B cell (primary cell): ENCODE measurements around the gene FBN1. TPM values are rescaled to one million over a fixed set of nuclear protein-coding genes. Genes with fewer than 3 reads are reported as not detected.

Experiments used
- ATAC-seq: fragments of 200-7000 bp; cut with Tn5 transposase; one replicate; pipeline ENCODE4 v1.10.0; 2021; ENCODE audit warnings: low read depth, mild to moderate bottlenecking, moderate number of reproducible peaks, moderate library complexity
- CTCF ChIA-PET: fragments of 350-600 bp; sonication (Branson Sonifier 250); formaldehyde crosslinking; loops from one replicate; lab custom pipeline; 2021; ENCODE audit warnings: antibody characterized with exemption, inconsistent platforms; lab: Charles Lee
- POLR2A ChIA-PET: fragments of 350-600 bp; sonication (Branson Sonifier 250); formaldehyde crosslinking; loops from one replicate; lab custom pipeline; 2021; ENCODE audit warnings: antibody characterized with exemption; lab: Charles Lee
- DNase-seq: peaks from one replicate; pipeline ENCODE4 v3.0.0; 2013
- H2AFZ ChIP-seq: 2 replicates; pipeline ENCODE4 v1.6.1; 2012; ENCODE audit warnings: mild to moderate bottlenecking, low read depth, low read length; ENCODE audit not compliant: insufficient read depth, poor library complexity, severe bottlenecking
- H3K27ac ChIP-seq, 2 donors: 1 replicate in 1 of 2; 2 replicates in 1 of 2; pipeline ENCODE4 v1.5.1; 2012 to 2013; ENCODE audit warnings: low read length in 2 of 2, mild to moderate bottlenecking in 2 of 2, moderate library complexity in 1 of 2
- H3K27me3 ChIP-seq, 4 experiments: fragments of 200-600 bp in 1 of 4; sonication (generic) in 1 of 4; replicated peaks in 1 of 4; 1 replicate in 2 of 4; 2 replicates in 2 of 4; pipeline versions ENCODE4 v1.6.1 to v1.7.0; 2013 to 2016; ENCODE audit warnings: low read length in 3 of 4, mild to moderate bottlenecking in 2 of 4, mixed read lengths in 1 of 4, moderate library complexity in 1 of 4; ENCODE audit not compliant: insufficient read depth in 4 of 4, control insufficient read depth in 3 of 4; ENCODE audit errors: control extremely low read depth in 1 of 4
- H3K36me3 ChIP-seq, 2 experiments: replicated peaks in 1 of 2; 1 replicate in 1 of 2; 2 replicates in 1 of 2; pipeline versions ENCODE4 v1.6.1 to v1.7.1; 2013; ENCODE audit warnings: low read length in 1 of 2; ENCODE audit not compliant: insufficient read depth in 2 of 2, control insufficient read depth in 1 of 2; ENCODE audit errors: control extremely low read depth in 1 of 2, extremely low read depth in 1 of 2
- H3K4me1 ChIP-seq, 2 donors: fragments of 200-600 bp in 1 of 2; sonication (generic) in 1 of 2; 1 replicate in 1 of 2; 2 replicates in 1 of 2; pipeline versions ENCODE4 v1.5.1 to v1.6.1; 2013 to 2017; ENCODE audit warnings: low read length in 2 of 2; ENCODE audit not compliant: control insufficient read depth in 2 of 2, insufficient read depth in 2 of 2
- H3K4me2 ChIP-seq: replicated peaks from 2 replicates; pipeline ENCODE3; 2012; ENCODE audit warnings: mild to moderate bottlenecking, low read depth, low read length; ENCODE audit not compliant: poor library complexity, severe bottlenecking
- H3K4me3 ChIP-seq, 5 experiments: fragments of 200-600 bp in 1 of 5; sonication (generic) in 1 of 5; 1 replicate in 3 of 5; 2 replicates in 2 of 5; pipeline versions ENCODE4 v1.5.1 to v1.7.0; 2011 to 2016; ENCODE audit warnings: low read length in 4 of 5, mild to moderate bottlenecking in 4 of 5, low read depth in 2 of 5, control low read depth in 1 of 5, moderate library complexity in 1 of 5; ENCODE audit not compliant: insufficient read depth in 1 of 5; ENCODE audit errors: control extremely low read depth in 1 of 5, extremely low read depth in 1 of 5
- H3K79me2 ChIP-seq: fragments of 200-600 bp; sonication (generic); one replicate; pipeline ENCODE4 v1.6.0; 2016; ENCODE audit warnings: low read length; ENCODE audit not compliant: control insufficient read depth, insufficient read depth
- H3K9ac ChIP-seq: fragments of 200-600 bp; sonication (generic); 2 replicates; pipeline ENCODE4 v1.6.1; 2017; ENCODE audit warnings: mild to moderate bottlenecking, low read length, moderate library complexity
- H3K9me3 ChIP-seq, 3 donors: one replicate each; pipeline versions ENCODE4 v1.6.1 to v1.7.1; 2013; ENCODE audit warnings: low read length in 2 of 3; ENCODE audit not compliant: control insufficient read depth in 2 of 3, insufficient read depth in 1 of 3; ENCODE audit errors: control extremely low read depth in 1 of 3
- H4K20me1 ChIP-seq: 2 replicates; pipeline ENCODE4 v1.6.0; 2012; ENCODE audit warnings: mild to moderate bottlenecking, low read length; ENCODE audit not compliant: insufficient read depth, control insufficient read depth, poor library complexity, severe bottlenecking
- H3K27ac Mint-ChIP-seq: one replicate; pipeline ENCODE4 v1.8.0; 2021; ENCODE audit warnings: mixed read lengths
- H3K27me3 Mint-ChIP-seq: one replicate; pipeline ENCODE4 v1.8.0; 2021; ENCODE audit warnings: mixed read lengths
- H3K4me1 Mint-ChIP-seq: one replicate; pipeline ENCODE4 v1.8.0; 2021; ENCODE audit warnings: mixed read lengths
- H3K4me3 Mint-ChIP-seq: one replicate; pipeline ENCODE4 v1.8.0; 2021; ENCODE audit warnings: mixed read lengths
- H3K9me3 Mint-ChIP-seq: one replicate; pipeline ENCODE4 v1.8.0; 2022; ENCODE audit warnings: mixed read lengths; ENCODE audit not compliant: insufficient read depth
- EZH2 ChIP-seq: IDR thresholded peaks from 2 replicates; pipeline ENCODE4 v1.6.1; 2012; ENCODE audit warnings: borderline replicate concordance, low read depth, mild to moderate bottlenecking, moderate library complexity, low read length; ENCODE audit not compliant: insufficient read depth, poor library complexity, severe bottlenecking
- WGBS: methylation state at CpG from one replicate; pipeline ENCODE4 v1.1.5; 2013; ENCODE audit warnings: missing lambda C conversion rate; ENCODE audit not compliant: insufficient coverage; 5-methylcytosine and 5-hydroxymethylcytosine counted together
- intact Hi-C: fragments of 100-400 bp; cut with micrococcal nuclease; formaldehyde crosslinking; loops from one replicate; pipeline ENCODE4 v1.10.0; 2022
- polyA plus RNA-seq: library from polyadenylated mRNA; depleted of rRNA; stranded (reverse); fragments of >200 nt; gene quantifications from 2 replicates; pipeline ENCODE4 v1.2.3, GENCODE V29; 2012
- total RNA-seq, 2 donors: library from RNA; stranded (reverse); fragments of 120-200 nt in 1 of 2; gene quantifications; 1 replicate in 1 of 2; 2 replicates in 1 of 2; pipeline versions ENCODE4 v1.2.3 to v1.2.4, GENCODE V29; 2013 to 2022
- TF ChIP-seq, protein P1 (sequence below): fragments of 200-600 bp; IDR thresholded peaks from one replicate; pipeline ENCODE4 v1.8.0; 2022; ENCODE audit warnings: antibody characterized with exemption, mild to moderate bottlenecking

The FBN1 gene
- total and polyA plus RNA-seq, 2 donors (not counting 1 experiment from before 2014, with no cell fraction given): 0.15 to 0.25 TPM

DNA sequence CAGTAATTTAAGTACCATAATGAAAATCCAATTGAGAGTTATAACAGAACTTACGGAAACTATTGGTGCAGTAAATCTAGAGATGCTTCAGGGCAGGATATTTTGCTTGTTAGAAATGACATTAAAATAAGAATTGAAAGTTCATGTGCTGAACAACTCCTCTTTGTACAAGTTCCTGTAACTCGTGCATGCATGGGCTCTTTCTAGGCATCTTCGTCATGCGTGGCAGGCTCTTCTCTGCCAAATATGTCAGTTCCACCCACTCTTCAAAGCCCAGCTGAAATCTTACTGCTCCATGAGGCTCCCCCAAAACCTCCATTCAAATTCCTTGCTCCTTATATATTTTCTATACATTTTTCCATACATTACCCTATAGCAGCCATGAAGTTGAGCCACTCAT lies 48.7 kb downstream of the FBN1 start:
- Histone ChIP-seq H3K36me3 (no peaks in the 10 kb centered on the region), H4K20me1 (no peaks in the 10 kb centered on the region), H3K4me3 (no peak overlapping the region), H3K4me2 (no peak overlapping the region), H3K9me3 (no peaks in the 10 kb centered on the region), H2AFZ (no peak overlapping the region), H3K79me2 (no peaks in the 10 kb centered on the region), H3K27ac (no peak overlapping the region), H3K4me1 (no peaks in the 10 kb centered on the region), H3K27me3 (no peaks in the 10 kb centered on the region), H3K9ac (no peak overlapping the region)
- ATAC-seq: no peak
- ChIA-PET CTCF (no interaction called here), POLR2A (no interaction called here)
- intact Hi-C loops: no loop called here
- no peak overlapping the region for H3K4me3 Mint-ChIP-seq
- WGBS: 60% methylated on average over 3 of the region's 4 CpGs
- TF ChIP-seq, protein P1, sequence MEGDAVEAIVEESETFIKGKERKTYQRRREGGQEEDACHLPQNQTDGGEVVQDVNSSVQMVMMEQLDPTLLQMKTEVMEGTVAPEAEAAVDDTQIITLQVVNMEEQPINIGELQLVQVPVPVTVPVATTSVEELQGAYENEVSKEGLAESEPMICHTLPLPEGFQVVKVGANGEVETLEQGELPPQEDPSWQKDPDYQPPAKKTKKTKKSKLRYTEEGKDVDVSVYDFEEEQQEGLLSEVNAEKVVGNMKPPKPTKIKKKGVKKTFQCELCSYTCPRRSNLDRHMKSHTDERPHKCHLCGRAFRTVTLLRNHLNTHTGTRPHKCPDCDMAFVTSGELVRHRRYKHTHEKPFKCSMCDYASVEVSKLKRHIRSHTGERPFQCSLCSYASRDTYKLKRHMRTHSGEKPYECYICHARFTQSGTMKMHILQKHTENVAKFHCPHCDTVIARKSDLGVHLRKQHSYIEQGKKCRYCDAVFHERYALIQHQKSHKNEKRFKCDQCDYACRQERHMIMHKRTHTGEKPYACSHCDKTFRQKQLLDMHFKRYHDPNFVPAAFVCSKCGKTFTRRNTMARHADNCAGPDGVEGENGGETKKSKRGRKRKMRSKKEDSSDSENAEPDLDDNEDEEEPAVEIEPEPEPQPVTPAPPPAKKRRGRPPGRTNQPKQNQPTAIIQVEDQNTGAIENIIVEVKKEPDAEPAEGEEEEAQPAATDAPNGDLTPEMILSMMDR: no peak
- TF ChIP-seq EZH2: no peak
- DNase-seq: no peak
- no peak overlapping the region for H3K27ac Mint-ChIP-seq
- no peaks in the 10 kb centered on the region for H3K9me3 Mint-ChIP-seq
- no peaks in the 10 kb centered on the region for H3K27me3 Mint-ChIP-seq
- H3K4me1 Mint-ChIP-seq: peaks cover 2% of the 10 kb centered on the region

DNA sequence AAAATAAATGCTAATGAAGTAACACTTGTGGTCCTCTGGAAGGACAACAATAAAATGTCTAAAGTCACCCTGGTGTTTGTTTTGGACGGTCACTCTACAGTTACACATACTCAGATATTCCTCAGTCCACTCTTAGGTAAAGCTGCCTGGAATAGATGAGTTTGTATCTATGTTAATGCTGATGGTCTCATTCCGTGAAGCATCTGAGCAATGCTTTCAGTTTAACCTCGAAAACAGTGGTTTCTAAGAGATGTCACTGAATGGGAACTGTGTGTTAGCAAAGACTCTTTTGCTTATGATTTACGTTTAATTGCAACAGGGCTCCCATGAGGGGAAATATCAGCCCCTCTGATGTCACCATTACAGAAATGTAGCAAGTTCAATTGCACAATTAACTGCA lies 49.1 kb downstream of the FBN1 start:
- Mint-ChIP-seq H3K27ac (no peak overlapping the region), H3K4me3 (no peak overlapping the region), H3K4me1 (peaks cover 2% of the 10 kb centered on the region), H3K27me3 (no peaks in the 10 kb centered on the region), H3K9me3 (no peaks in the 10 kb centered on the region)
- H2AFZ ChIP-seq: no peak overlapping the region
- H3K79me2 ChIP-seq: no peaks in the 10 kb centered on the region
- no peaks in the 10 kb centered on the region for H3K27me3 ChIP-seq
- 75% methylated on average over 2 of the region's 4 CpGs for WGBS
- H3K4me3 ChIP-seq: no peak overlapping the region
- intact Hi-C loops: no loop called here
- DNase-seq: no peak
- ATAC-seq: no peak
- H4K20me1 ChIP-seq: no peaks in the 10 kb centered on the region
- H3K4me2 ChIP-seq: no peak overlapping the region
- TF ChIP-seq, protein P1: no peak
- no peak for TF ChIP-seq EZH2
- no peaks in the 10 kb centered on the region for H3K36me3 ChIP-seq
- no peaks in the 10 kb centered on the region for H3K9me3 ChIP-seq
- H3K27ac ChIP-seq: no peak overlapping the region
- no peak overlapping the region for H3K9ac ChIP-seq
- ChIA-PET POLR2A (no interaction called here), CTCF (no interaction called here)
- no peaks in the 10 kb centered on the region for H3K4me1 ChIP-seq
